IMR-90 (cell line): ENCODE data around the gene PCDHA1. TPM values are rescaled to one million over a fixed set of nuclear protein-coding genes. Genes with fewer than 3 reads are reported as not detected.

ENCODE experiments used
- ATAC-seq: fragments of 200-7000 bp; cut with Tn5 transposase; 2 replicates; pipeline ENCODE4 v1.9.1; 2020; ENCODE audit warnings: low read depth, mild to moderate bottlenecking, moderate library complexity
- Bru-seq: library from RNA; stranded (reverse); fragments of 400-500 nt; gene quantifications from one replicate; lab custom pipeline; 2021; lab: Mats Ljungman, UMichigan
- BruChase-seq, 2 experiments: library from RNA; stranded (reverse); fragments of 400-500 nt; gene quantifications; one replicate each; lab custom pipeline; 2021; lab: Mats Ljungman, UMichigan
- BruUV-seq: library from RNA; stranded (reverse); fragments of 400-500 nt; replicated peaks from 2 replicates; lab custom pipeline; 2021; lab: Mats Ljungman, UMichigan
- CTCF ChIA-PET: fragments of 300-600 bp; formaldehyde crosslinking; extraction: SDS; loops from one replicate; lab custom pipeline; 2021; ENCODE audit warnings: antibody characterized with exemption; lab: Yijun Ruan, JAX
- POLR2A ChIA-PET: fragments of 300-600 bp; sonication (Branson Sonifier 250); formaldehyde crosslinking; loops from one replicate; lab custom pipeline; 2022; ENCODE audit warnings: antibody characterized with exemption; ENCODE audit not compliant: unreplicated experiment; lab: Charles Lee
- DNase-seq: peaks from one replicate; pipeline ENCODE4 v3.0.0; 2013
- H2AFZ ChIP-seq: replicated peaks from 2 replicates; pipeline ENCODE3; 2013; ENCODE audit warnings: low read length, mild to moderate bottlenecking; ENCODE audit not compliant: poor library complexity
- H2AK5ac ChIP-seq: 2 replicates; pipeline ENCODE4 v1.6.1; 2013; ENCODE audit warnings: low read depth, low read length, inconsistent platforms
- H2AK9ac ChIP-seq: replicated peaks from 2 replicates; pipeline ENCODE3; 2013; ENCODE audit warnings: mild to moderate bottlenecking, low read depth, low read length, moderate library complexity; ENCODE audit not compliant: poor library complexity
- H2BK120ac ChIP-seq: 2 replicates; pipeline ENCODE4 v1.6.1; 2013; ENCODE audit warnings: low read depth, low read length, inconsistent platforms
- H2BK15ac ChIP-seq: 3 replicates; pipeline ENCODE4 v1.6.1; 2013; ENCODE audit warnings: low read depth, low read length, inconsistent platforms
- H2BK20ac ChIP-seq: 2 replicates; pipeline ENCODE4 v1.6.1; 2013; ENCODE audit warnings: low read depth, mild to moderate bottlenecking, inconsistent platforms, low read length, moderate library complexity
- H2BK5ac ChIP-seq: 2 replicates; pipeline ENCODE4 v1.6.1; 2013; ENCODE audit warnings: mild to moderate bottlenecking, low read depth, low read length, inconsistent platforms; ENCODE audit not compliant: poor library complexity, severe bottlenecking
- H3K14ac ChIP-seq: replicated peaks from 2 replicates; pipeline ENCODE4 v1.6.1; 2013; ENCODE audit warnings: low read depth, low read length, inconsistent platforms
- H3K18ac ChIP-seq: 2 replicates; pipeline ENCODE4 v1.6.1; 2013; ENCODE audit warnings: low read depth, low read length, control low read depth
- H3K23ac ChIP-seq: 2 replicates; pipeline ENCODE4 v1.6.1; 2013; ENCODE audit warnings: low read depth, low read length, inconsistent platforms
- H3K27ac ChIP-seq: 2 replicates; pipeline ENCODE4 v1.5.1; 2013; ENCODE audit warnings: mild to moderate bottlenecking, control low read depth, low read length; ENCODE audit not compliant: insufficient read depth
- H3K27me3 ChIP-seq: 2 replicates; pipeline ENCODE4 v1.6.1; 2013; ENCODE audit warnings: low read length; ENCODE audit not compliant: control insufficient read depth, insufficient read depth
- H3K36me3 ChIP-seq: 2 replicates; pipeline ENCODE4 v1.6.1; 2013; ENCODE audit warnings: low read length, mixed read lengths; ENCODE audit not compliant: control insufficient read depth, insufficient read depth
- H3K4ac ChIP-seq: 2 replicates; pipeline ENCODE4 v1.6.1; 2013; ENCODE audit warnings: low read depth, low read length, inconsistent platforms
- H3K4me1 ChIP-seq: 2 replicates; pipeline ENCODE4 v1.6.1; 2013; ENCODE audit warnings: low read length, mixed read lengths; ENCODE audit not compliant: control insufficient read depth, insufficient read depth
- H3K4me2 ChIP-seq: 2 replicates; pipeline ENCODE4 v1.6.1; 2013; ENCODE audit warnings: low read depth, mild to moderate bottlenecking, control low read depth, low read length, moderate library complexity
- H3K4me3 ChIP-seq: 2 replicates; pipeline ENCODE4 v1.5.1; 2013; ENCODE audit warnings: low read depth, mild to moderate bottlenecking, control low read depth, low read length, moderate library complexity; ENCODE audit not compliant: insufficient read depth
- H3K56ac ChIP-seq: 2 replicates; pipeline ENCODE4 v1.6.1; 2013; ENCODE audit warnings: low read length, inconsistent platforms; ENCODE audit not compliant: insufficient read depth; ENCODE audit errors: extremely low read depth
- H3K79me1 ChIP-seq, 2 experiments: 2 replicates each; pipeline ENCODE4 v1.6.1; 2013; ENCODE audit warnings: low read length in 2 of 2, inconsistent platforms in 1 of 2, low read depth in 1 of 2
- H3K9ac ChIP-seq: 2 replicates; pipeline ENCODE4 v1.6.1; 2013; ENCODE audit warnings: low read depth, low read length, control low read depth
- H3K9me1 ChIP-seq: 2 replicates; pipeline ENCODE4 v1.6.1; 2013; ENCODE audit warnings: low read length, inconsistent platforms; ENCODE audit not compliant: insufficient read depth
- H3K9me3 ChIP-seq: 2 replicates; pipeline ENCODE4 v1.6.1; 2013; ENCODE audit warnings: low read length; ENCODE audit not compliant: control insufficient read depth, insufficient read depth
- H4K20me1 ChIP-seq: 2 replicates; pipeline ENCODE4 v1.6.1; 2013; ENCODE audit warnings: low read length, inconsistent platforms; ENCODE audit not compliant: insufficient read depth
- H4K5ac ChIP-seq: 2 replicates; pipeline ENCODE4 v1.6.1; 2013; ENCODE audit warnings: mild to moderate bottlenecking, low read depth, low read length, control low read depth
- H4K8ac ChIP-seq, 2 experiments: 2 replicates each; pipeline ENCODE4 v1.6.1; 2013; ENCODE audit warnings: low read depth in 2 of 2, low read length in 2 of 2, control low read depth in 1 of 2, inconsistent platforms in 1 of 2
- H4K91ac ChIP-seq: 2 replicates; pipeline ENCODE4 v1.6.1; 2013; ENCODE audit warnings: low read depth, low read length, inconsistent platforms; ENCODE audit not compliant: insufficient read depth
- BHLHE40 ChIP-seq: fragments of 150-350 bp; IDR thresholded peaks from 2 replicates; pipeline ENCODE4 v1.6.1; 2016; ENCODE audit warnings: mild to moderate bottlenecking, low read depth, low read length
- CEBPB ChIP-seq: IDR thresholded peaks from 2 replicates; pipeline ENCODE4 v1.6.1; 2012; ENCODE audit warnings: low read depth, low read length, improper control_type of control experiment
- CHD1 ChIP-seq: IDR thresholded peaks from 2 replicates; pipeline ENCODE4 v1.6.1; 2012; ENCODE audit warnings: low read depth, low read length, improper control_type of control experiment
- MAFK ChIP-seq: IDR thresholded peaks from 2 replicates; pipeline ENCODE4 v1.6.1; 2012; ENCODE audit warnings: low read depth, low read length, improper control_type of control experiment
- MXI1 ChIP-seq: IDR thresholded peaks from 2 replicates; pipeline ENCODE4 v1.6.1; 2012; ENCODE audit warnings: low read depth, mild to moderate bottlenecking, low read length, moderate library complexity, borderline replicate concordance
- NFE2L2 ChIP-seq: fragments of 150-350 bp; IDR thresholded peaks from 2 replicates; pipeline ENCODE4 v1.6.1; 2016; ENCODE audit warnings: low read depth, mild to moderate bottlenecking, low read length
- RAD21 ChIP-seq: IDR thresholded peaks from 2 replicates; pipeline ENCODE4 v1.6.1; 2012; ENCODE audit warnings: low read length, improper control_type of control experiment
- RCOR1 ChIP-seq: IDR thresholded peaks from 2 replicates; pipeline ENCODE4 v1.6.1; 2012; ENCODE audit warnings: mild to moderate bottlenecking, low read length, improper control_type of control experiment; ENCODE audit not compliant: insufficient replicate concordance
- RFX5 ChIP-seq: IDR thresholded peaks from 2 replicates; pipeline ENCODE4 v1.8.0; 2012; ENCODE audit warnings: low read depth, mild to moderate bottlenecking, low read length, moderate library complexity
- WGBS, 2 experiments: methylation state at CpG; one replicate each; pipeline versions ENCODE4 v1.1.5 to v1.1.7; 2013; ENCODE audit warnings: missing lambda C conversion rate in 2 of 2; ENCODE audit not compliant: insufficient read length in 1 of 2; ENCODE audit errors: extremely low coverage in 2 of 2; 5-methylcytosine and 5-hydroxymethylcytosine counted together
- dilution Hi-C: fragments of 300-500 bp; cut with HindIII; formaldehyde crosslinking; loops from one replicate; pipeline ENCODE4 v1.14.3; 2018; ENCODE audit warnings: low sequenced_read_pairs; ENCODE audit not compliant: unreplicated experiment
- in situ Hi-C: fragments of 300-500 bp; cut with MboI; formaldehyde crosslinking; loops from 3 replicates; pipeline ENCODE4 v1.14.3; 2019; ENCODE audit warnings: low sequenced_read_pairs, inconsistent platforms, mixed read lengths
- intact Hi-C: fragments of 100-400 bp; cut with micrococcal nuclease; formaldehyde crosslinking; loops from 2 replicates; pipeline ENCODE4 v1.10.0; 2022
- long read RNA-seq: library from polyadenylated mRNA; unstranded; transcript quantifications from one replicate; pipeline ENCODE4 v2.0.0, GENCODE V29; 2021; ENCODE audit not compliant: unreplicated experiment
- polyA plus RNA-seq, 3 experiments: library from polyadenylated mRNA; depleted of rRNA; stranded (reverse); fragments of >200 nt; gene quantifications; 2 replicates each; pipeline ENCODE4 v1.2.3, GENCODE V29; 2012; ENCODE audit warnings: low replicate concordance in 1 of 3
- total RNA-seq: library from RNA; depleted of rRNA; stranded (reverse); fragments of >200 nt; gene quantifications from 2 replicates; pipeline ENCODE4 v1.2.3, GENCODE V29; 2012; rRNA removed
- TF ChIP-seq, protein P1 (sequence below): conservative IDR thresholded peaks from 2 replicates; pipeline ENCODE4 v1.5.1; 2012; ENCODE audit warnings: mild to moderate bottlenecking, low read depth, low read length, improper control_type of control experiment
- TF ChIP-seq, protein P2 (sequence below): fragments of 150-350 bp; IDR thresholded peaks from 2 replicates; pipeline ENCODE4 v1.6.1; 2017; ENCODE audit warnings: mild to moderate bottlenecking, antibody characterized with exemption, low read length, low read depth

PCDHA1 gene
- under 0.01 TPM in 1 of 2 replicates, not detected in the other for total RNA-seq
- polyA plus RNA-seq (2012; rRNA removed) = 0.05 and 0.07 TPM in 2 replicates
- 0.11 and 0.15 TPM in 2 replicates for polyA plus RNA-seq (2012; cell fraction: cytosol; rRNA removed)
- polyA plus RNA-seq (2012; cell fraction: nucleus; rRNA removed; ENCODE audit: low replicate concordance) = 0.06 and 0.09 TPM in 2 replicates
- not detected for Bru-seq, nascent RNA
- BruChase-seq, experiment 1, labeled RNA remaining after a 6-hour chase = percentile 8 among the genes with signal in this experiment
- BruChase-seq, experiment 2, labeled RNA remaining after a 2-hour chase = not detected
- long read RNA-seq = 0 reads

GRCh38 chr5:140785905-140786686 lies at the start of gene PCDHA1:
Gene PCDHA1 (plus strand): TSS chr5:140786140.
- H3K4ac ChIP-seq = no peak within 1 kb of the TSS
- no peak for ATAC-seq
- H2AFZ ChIP-seq = no peak within 1 kb of the TSS
- H3K18ac ChIP-seq = no peak within 1 kb of the TSS
- 21% methylated on average over 7 of the region's 29 CpGs; no CpG with 5 or more reads in 1 of the 2 experiments for WGBS, 2 experiments
- no peaks in the 10 kb centered on the region for H3K27me3 ChIP-seq
- in situ Hi-C loops = no loop called here
- H3K4me3 ChIP-seq = no peak within 1 kb of the TSS
- no peaks in the 10 kb centered on the region for H3K36me3 ChIP-seq
- ChIA-PET CTCF (no interaction called here), POLR2A (no interaction called here)
- no peak within 1 kb of the TSS for H3K56ac ChIP-seq
- H3K9me1 ChIP-seq = no peaks in the 10 kb centered on the region
- no peak within 1 kb of the TSS for H2BK120ac ChIP-seq
- no peak within 1 kb of the TSS for H4K8ac ChIP-seq
- no peak for DNase-seq
- TF ChIP-seq, protein P1, sequence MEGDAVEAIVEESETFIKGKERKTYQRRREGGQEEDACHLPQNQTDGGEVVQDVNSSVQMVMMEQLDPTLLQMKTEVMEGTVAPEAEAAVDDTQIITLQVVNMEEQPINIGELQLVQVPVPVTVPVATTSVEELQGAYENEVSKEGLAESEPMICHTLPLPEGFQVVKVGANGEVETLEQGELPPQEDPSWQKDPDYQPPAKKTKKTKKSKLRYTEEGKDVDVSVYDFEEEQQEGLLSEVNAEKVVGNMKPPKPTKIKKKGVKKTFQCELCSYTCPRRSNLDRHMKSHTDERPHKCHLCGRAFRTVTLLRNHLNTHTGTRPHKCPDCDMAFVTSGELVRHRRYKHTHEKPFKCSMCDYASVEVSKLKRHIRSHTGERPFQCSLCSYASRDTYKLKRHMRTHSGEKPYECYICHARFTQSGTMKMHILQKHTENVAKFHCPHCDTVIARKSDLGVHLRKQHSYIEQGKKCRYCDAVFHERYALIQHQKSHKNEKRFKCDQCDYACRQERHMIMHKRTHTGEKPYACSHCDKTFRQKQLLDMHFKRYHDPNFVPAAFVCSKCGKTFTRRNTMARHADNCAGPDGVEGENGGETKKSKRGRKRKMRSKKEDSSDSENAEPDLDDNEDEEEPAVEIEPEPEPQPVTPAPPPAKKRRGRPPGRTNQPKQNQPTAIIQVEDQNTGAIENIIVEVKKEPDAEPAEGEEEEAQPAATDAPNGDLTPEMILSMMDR = no peak
- TF ChIP-seq BHLHE40 = no peak
- no peak for TF ChIP-seq RFX5
- TF ChIP-seq RAD21 = no peak
- no peak for TF ChIP-seq MXI1
- no peak for TF ChIP-seq CHD1
- TF ChIP-seq, protein P2, sequence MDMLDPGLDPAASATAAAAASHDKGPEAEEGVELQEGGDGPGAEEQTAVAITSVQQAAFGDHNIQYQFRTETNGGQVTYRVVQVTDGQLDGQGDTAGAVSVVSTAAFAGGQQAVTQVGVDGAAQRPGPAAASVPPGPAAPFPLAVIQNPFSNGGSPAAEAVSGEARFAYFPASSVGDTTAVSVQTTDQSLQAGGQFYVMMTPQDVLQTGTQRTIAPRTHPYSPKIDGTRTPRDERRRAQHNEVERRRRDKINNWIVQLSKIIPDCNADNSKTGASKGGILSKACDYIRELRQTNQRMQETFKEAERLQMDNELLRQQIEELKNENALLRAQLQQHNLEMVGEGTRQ = no peak
- no peak for TF ChIP-seq NFE2L2
- no peak for TF ChIP-seq CEBPB
- no peak for TF ChIP-seq RCOR1
- no peak for TF ChIP-seq MAFK
- dilution Hi-C loops = no loop called here
- H3K4me1 ChIP-seq = no peaks in the 10 kb centered on the region
- no TSS peak for BruUV-seq
- H4K20me1 ChIP-seq = no peaks in the 10 kb centered on the region
- no peak within 1 kb of the TSS for H2BK15ac ChIP-seq
- no peak within 1 kb of the TSS for H3K4me2 ChIP-seq
- no peak within 1 kb of the TSS for H3K9ac ChIP-seq
- H2BK20ac ChIP-seq = no peak within 1 kb of the TSS
- H2BK5ac ChIP-seq = no peak within 1 kb of the TSS
- no peak within 1 kb of the TSS for H2AK5ac ChIP-seq
- H4K5ac ChIP-seq = no peak within 1 kb of the TSS
- H4K91ac ChIP-seq = no peak within 1 kb of the TSS
- no peak within 1 kb of the TSS for H3K23ac ChIP-seq
- no peak within 1 kb of the TSS for H3K14ac ChIP-seq
- intact Hi-C loops = no loop called here
- peaks cover 35% of the 10 kb centered on the region for H3K9me3 ChIP-seq
- H2AK9ac ChIP-seq = no peak within 1 kb of the TSS
- H3K27ac ChIP-seq = no peak within 1 kb of the TSS
- no peaks in the 10 kb centered on the region for H3K79me1 ChIP-seq
